HL-60 (cell line): ENCODE results near the gene CALML3.

Experiments used
- GABPA ChIP-seq: IDR thresholded peaks from 2 replicates; pipeline ENCODE4 v1.6.1; 2012; ENCODE audit warnings: low read depth
- POLR2AphosphoS5 ChIP-seq: IDR thresholded peaks from 2 replicates; pipeline ENCODE4 v1.6.1; 2012; ENCODE audit warnings: low read depth
- REST ChIP-seq: IDR thresholded peaks from 2 replicates; pipeline ENCODE4 v1.6.1; 2012; ENCODE audit warnings: low read depth; ENCODE audit not compliant: insufficient replicate concordance
- TF ChIP-seq, protein P1 (sequence below): IDR thresholded peaks from one replicate; pipeline ENCODE4 v1.5.1; 2011; ENCODE audit warnings: low read length, control low read depth, inconsistent platforms; ENCODE audit not compliant: insufficient read depth

DNA sequence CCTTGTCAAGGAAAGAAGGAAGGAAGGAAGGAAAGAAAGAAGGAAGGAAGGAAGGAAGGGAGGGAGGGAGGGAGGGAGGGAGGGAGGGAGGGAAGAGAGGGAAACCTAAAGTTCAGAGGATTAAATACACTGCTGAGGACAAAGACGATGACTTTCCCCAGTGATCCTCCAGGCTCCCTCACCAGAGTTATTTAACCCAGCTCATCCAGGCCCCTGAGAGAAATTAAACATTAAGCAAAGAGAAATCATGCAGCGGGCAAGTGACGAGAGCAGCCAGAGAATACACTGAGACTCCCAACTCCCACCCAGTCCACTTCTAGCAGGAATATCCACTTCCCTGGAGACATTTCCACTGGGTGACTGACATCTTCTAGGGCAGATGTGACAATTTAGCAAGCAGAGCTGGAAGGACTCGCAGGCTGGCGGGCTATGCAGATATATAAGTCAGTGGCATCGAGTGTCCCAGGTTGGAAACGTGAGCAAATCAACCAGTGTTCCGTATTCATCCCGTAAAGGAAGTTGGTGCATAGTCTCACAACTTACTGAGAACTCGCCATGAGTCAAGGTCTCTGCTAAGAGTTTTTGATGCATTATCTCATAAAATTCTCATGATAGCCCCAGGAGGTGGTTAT is 48.7 kb downstream of the CALML3 start:
- TF ChIP-seq, protein P1, sequence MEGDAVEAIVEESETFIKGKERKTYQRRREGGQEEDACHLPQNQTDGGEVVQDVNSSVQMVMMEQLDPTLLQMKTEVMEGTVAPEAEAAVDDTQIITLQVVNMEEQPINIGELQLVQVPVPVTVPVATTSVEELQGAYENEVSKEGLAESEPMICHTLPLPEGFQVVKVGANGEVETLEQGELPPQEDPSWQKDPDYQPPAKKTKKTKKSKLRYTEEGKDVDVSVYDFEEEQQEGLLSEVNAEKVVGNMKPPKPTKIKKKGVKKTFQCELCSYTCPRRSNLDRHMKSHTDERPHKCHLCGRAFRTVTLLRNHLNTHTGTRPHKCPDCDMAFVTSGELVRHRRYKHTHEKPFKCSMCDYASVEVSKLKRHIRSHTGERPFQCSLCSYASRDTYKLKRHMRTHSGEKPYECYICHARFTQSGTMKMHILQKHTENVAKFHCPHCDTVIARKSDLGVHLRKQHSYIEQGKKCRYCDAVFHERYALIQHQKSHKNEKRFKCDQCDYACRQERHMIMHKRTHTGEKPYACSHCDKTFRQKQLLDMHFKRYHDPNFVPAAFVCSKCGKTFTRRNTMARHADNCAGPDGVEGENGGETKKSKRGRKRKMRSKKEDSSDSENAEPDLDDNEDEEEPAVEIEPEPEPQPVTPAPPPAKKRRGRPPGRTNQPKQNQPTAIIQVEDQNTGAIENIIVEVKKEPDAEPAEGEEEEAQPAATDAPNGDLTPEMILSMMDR = no peak
- TF ChIP-seq POLR2AphosphoS5 (no peak), REST (no peak), GABPA (no peak)
